Measurements from ENCODE around the gene ABCC6. TPM values are rescaled to one million over a fixed set of nuclear protein-coding genes. Genes with fewer than 3 reads are reported as not detected.

The ABCC6 gene
- polyA plus RNA-seq, 1 donor from 2014 or later: not detected

GRCh38 chr16:16172991-16173390, 50.3 kb downstream of the ABCC6 start:
- TF ChIP-seq EP300 (conservative IDR thresholded peaks at IDR 0.05; ENCODE audit: poor library complexity, severe bottlenecking): no peak
- TF ChIP-seq MXI1 (conservative IDR thresholded peaks at IDR 0.05; ENCODE audit: poor library complexity, severe bottlenecking): no peak
- no peak for TF ChIP-seq POLR2AphosphoS5 (IDR thresholded peaks at IDR 0.05)
- no peak for TF ChIP-seq REST (IDR thresholded peaks at IDR 0.05; ENCODE audit: borderline replicate concordance)
- no peak for TF ChIP-seq SMC3 (conservative IDR thresholded peaks at IDR 0.05; ENCODE audit: poor library complexity)
- no peak for TF ChIP-seq RAD21 (conservative IDR thresholded peaks at IDR 0.05)
- no peak for TF ChIP-seq CTCF (IDR thresholded peaks at IDR 0.05; ENCODE audit: poor library complexity, severe bottlenecking)
- H3K27ac ChIP-seq (ENCODE audit: low read length): no peak overlapping the region
- no peaks in the 10 kb centered on the region for H3K36me3 ChIP-seq (ENCODE audit: insufficient read depth, low read length)
- H3K9ac ChIP-seq (ENCODE audit: low read length): no peak overlapping the region
- H4K20me1 ChIP-seq (ENCODE audit: insufficient read depth): no peaks in the 10 kb centered on the region
- H3F3A ChIP-seq (ENCODE audit: insufficient read depth, low read length, poor library complexity, severe bottlenecking): no peaks in the 10 kb centered on the region
- no peaks in the 10 kb centered on the region for H3K79me2 ChIP-seq (replicated peaks; ENCODE audit: insufficient read depth, low read length)
- H3K27me3 ChIP-seq (ENCODE audit: insufficient read depth, low read depth, low read length): no peaks in the 10 kb centered on the region
- no peaks in the 10 kb centered on the region for H3K9me3 ChIP-seq (ENCODE audit: low read length)
- no peak overlapping the region for H2AFZ ChIP-seq (ENCODE audit: low read depth, low read length)
- H3K4me3 ChIP-seq (ENCODE audit: low read length): no peak overlapping the region
- no peak overlapping the region for H3K4me2 ChIP-seq (ENCODE audit: low read length)
- no peaks in the 10 kb centered on the region for H3K9me2 ChIP-seq (ENCODE audit: insufficient read depth, low read length)

- no peaks in the 10 kb centered on the region for H3K36me3 ChIP-seq (ENCODE audit: insufficient read depth, low read length)
- no peaks in the 10 kb centered on the region for H3K9me2 ChIP-seq (ENCODE audit: insufficient read depth, low read length)
- TF ChIP-seq TAF1 (IDR thresholded peaks at IDR 0.05; ENCODE audit: low read depth): no peak
- TF ChIP-seq EZH2 (IDR thresholded peaks at IDR 0.05; ENCODE audit: borderline replicate concordance, insufficient read depth, low read length, poor library complexity, severe bottlenecking): no peak
- no peak for TF ChIP-seq POLR2AphosphoS5 (IDR thresholded peaks at IDR 0.05)
- TF ChIP-seq RAD21 (conservative IDR thresholded peaks at IDR 0.05): no peak
- TF ChIP-seq EP300 (conservative IDR thresholded peaks at IDR 0.05; ENCODE audit: poor library complexity, severe bottlenecking): no peak
- no peak overlapping the region for H3K27ac ChIP-seq (ENCODE audit: low read length)
- H3K9ac ChIP-seq (ENCODE audit: low read length): no peak overlapping the region
- no peaks in the 10 kb centered on the region for H3F3A ChIP-seq (ENCODE audit: insufficient read depth, low read length, poor library complexity, severe bottlenecking)
- H3K79me2 ChIP-seq (replicated peaks; ENCODE audit: insufficient read depth, low read length): no peaks in the 10 kb centered on the region
- no peaks in the 10 kb centered on the region for H4K20me1 ChIP-seq (ENCODE audit: insufficient read depth)
- no peak overlapping the region for H2AFZ ChIP-seq (ENCODE audit: low read depth, low read length)
- no peak overlapping the region for H3K4me2 ChIP-seq (ENCODE audit: low read length)
- no peaks in the 10 kb centered on the region for H3K27me3 ChIP-seq (ENCODE audit: insufficient read depth, low read depth, low read length)
- no peaks in the 10 kb centered on the region for H3K9me3 ChIP-seq (ENCODE audit: low read length)
- no peak overlapping the region for H3K4me3 ChIP-seq (ENCODE audit: low read length)
Measured at GRCh38 chr16:16171332-16171919, 51.9 kb downstream of the ABCC6 start.

Measured in neural cell (in vitro differentiated cells).